WERI-Rb-1 (cell line): Measurements from ENCODE around the gene PRICKLE2.

Experiments used
- DNase-seq: peaks from one replicate; pipeline ENCODE4 v3.0.0-alpha.2; 2020
- H3K27ac ChIP-seq: fragments of 250-450 bp; sonication (Bioruptor Pico); 2 replicates; pipeline ENCODE4 v1.5.1; 2020; ENCODE audit warnings: mild to moderate bottlenecking, moderate library complexity
- H3K27me3 ChIP-seq: fragments of 250-450 bp; sonication (Bioruptor Pico); 2 replicates; pipeline ENCODE4 v1.5.1; 2021; ENCODE audit warnings: mild to moderate bottlenecking, low read depth, moderate library complexity; ENCODE audit not compliant: insufficient read depth, severe bottlenecking
- H3K36me3 ChIP-seq: fragments of 250-450 bp; sonication (Bioruptor Pico); 2 replicates; pipeline ENCODE4 v1.5.1; 2020; ENCODE audit warnings: mild to moderate bottlenecking, moderate library complexity
- H3K4me3 ChIP-seq: 2 replicates; pipeline ENCODE4 v1.5.1; 2011; ENCODE audit warnings: low read depth, mild to moderate bottlenecking, control low read depth, low read length
- H3K9me3 ChIP-seq: fragments of 250-450 bp; sonication (Bioruptor Pico); 2 replicates; pipeline ENCODE4 v1.5.1; 2021; ENCODE audit warnings: mild to moderate bottlenecking, moderate library complexity; ENCODE audit not compliant: severe bottlenecking
- CTCF ChIP-seq: IDR thresholded peaks from 2 replicates; pipeline ENCODE4 v1.5.1; 2011; ENCODE audit warnings: low read depth, mild to moderate bottlenecking, control low read depth, inconsistent platforms, low read length

Gene PRICKLE2

DNA sequence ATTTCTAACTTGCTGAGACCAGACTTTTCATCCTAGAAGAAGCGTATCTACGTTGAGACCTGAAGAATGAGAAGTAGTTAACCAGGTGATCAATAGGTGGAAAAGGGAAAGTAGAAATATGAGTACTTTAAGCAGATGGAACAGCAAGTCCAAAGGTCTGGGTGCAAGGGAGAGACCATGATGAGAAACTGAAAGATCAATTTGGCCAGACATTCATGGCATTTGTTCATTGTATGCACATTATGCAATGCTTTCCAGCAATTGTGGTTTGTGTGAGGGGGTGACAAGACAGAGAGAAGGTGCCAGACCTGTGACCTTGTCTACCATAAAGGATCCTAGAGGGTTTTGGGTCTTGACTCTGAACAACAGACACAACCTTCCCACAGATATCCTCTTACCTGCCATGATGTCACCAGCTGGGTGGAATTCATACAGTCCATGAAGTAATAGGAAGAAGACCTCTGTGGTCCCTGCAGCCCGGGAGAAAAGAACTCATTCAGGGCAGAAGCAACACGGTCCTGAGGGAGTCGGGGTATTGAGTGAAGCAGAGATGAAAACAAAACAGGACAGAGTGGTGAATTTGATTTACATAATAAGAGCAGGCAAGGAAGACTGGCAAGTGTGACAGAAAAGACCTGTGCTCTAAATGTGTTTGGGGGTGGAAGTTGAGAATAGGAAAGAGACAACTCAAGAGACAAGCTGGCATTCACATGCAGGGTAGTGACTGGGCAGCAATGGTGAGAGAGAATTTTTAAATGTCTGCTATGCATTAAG, 138.6 kb downstream of the PRICKLE2 start:
- Histone ChIP-seq H3K27me3 (no peaks in the 10 kb centered on the region), H3K9me3 (no peaks in the 10 kb centered on the region), H3K36me3 (no peaks in the 10 kb centered on the region), H3K27ac (no peak overlapping the region), H3K4me3 (no peak overlapping the region)
- DNase-seq = no peak
- no peak for TF ChIP-seq CTCF

GRCh38 chr3:64084640-64085039, 140.6 kb downstream of the PRICKLE2 start:
- no peaks in the 10 kb centered on the region for H3K27me3 ChIP-seq
- H3K4me3 ChIP-seq = no peak overlapping the region
- no peak for TF ChIP-seq CTCF
- no peak for DNase-seq
- H3K36me3 ChIP-seq = no peaks in the 10 kb centered on the region
- H3K9me3 ChIP-seq = no peaks in the 10 kb centered on the region
- no peak overlapping the region for H3K27ac ChIP-seq

- H3K36me3 ChIP-seq = no peaks in the 10 kb centered on the region
- no peaks in the 10 kb centered on the region for H3K9me3 ChIP-seq
- H3K4me3 ChIP-seq = no peak overlapping the region
- no peak for TF ChIP-seq CTCF
- no peak overlapping the region for H3K27ac ChIP-seq
- no peak for DNase-seq
- no peaks in the 10 kb centered on the region for H3K27me3 ChIP-seq
These were observed 141.7 kb downstream of the PRICKLE2 start for GRCh38 chr3:64083575-64083974.

- Histone ChIP-seq H3K27ac (no peak overlapping the region), H3K36me3 (no peaks in the 10 kb centered on the region), H3K4me3 (no peak overlapping the region), H3K9me3 (no peaks in the 10 kb centered on the region), H3K27me3 (no peaks in the 10 kb centered on the region)
- no peak for TF ChIP-seq CTCF
- DNase-seq = no peak
These were observed 142.2 kb downstream of the PRICKLE2 start for GRCh38 chr3:64082961-64083541.

GRCh38 chr3:64082411-64082810, 142.9 kb downstream of the PRICKLE2 start:
- no peaks in the 10 kb centered on the region for H3K27me3 ChIP-seq
- no peak overlapping the region for H3K4me3 ChIP-seq
- no peak for DNase-seq
- no peaks in the 10 kb centered on the region for H3K9me3 ChIP-seq
- TF ChIP-seq CTCF = no peak
- no peak overlapping the region for H3K27ac ChIP-seq
- H3K36me3 ChIP-seq = no peaks in the 10 kb centered on the region
